HCT116 (cell line): ENCODE data around the gene RHNO1.

Source experiments
- CEBPB ChIP-seq: IDR thresholded peaks from 2 replicates; pipeline ENCODE4 v1.6.1; 2012; ENCODE audit warnings: low read depth
- ELF1 ChIP-seq: IDR thresholded peaks from 2 replicates; pipeline ENCODE4 v1.6.1; 2012; ENCODE audit warnings: low read depth, borderline replicate concordance
- EZH2 ChIP-seq: fragments of 200-600 bp; sonication (generic); IDR thresholded peaks from 2 replicates; pipeline ENCODE4 v1.6.1; 2017; ENCODE audit warnings: antibody characterized with exemption, mixed run types
- EZH2phosphoT487 ChIP-seq: fragments of 200-600 bp; IDR thresholded peaks from 2 replicates; pipeline ENCODE4 v1.6.1; 2018; ENCODE audit warnings: antibody characterized with exemption, borderline replicate concordance
- POLR2A ChIP-seq: IDR thresholded peaks from 2 replicates; pipeline ENCODE4 v1.7.0; 2011; ENCODE audit warnings: borderline replicate concordance; ENCODE audit not compliant: insufficient read depth, insufficient read length; ENCODE audit errors: extremely low read depth
- POLR2AphosphoS5 ChIP-seq: IDR thresholded peaks from 2 replicates; pipeline ENCODE4 v1.6.1; 2011; ENCODE audit warnings: mild to moderate bottlenecking, low read depth, low read length, moderate library complexity
- RAD21 ChIP-seq: IDR thresholded peaks from 2 replicates; pipeline ENCODE4 v1.6.1; 2012; ENCODE audit warnings: low read depth, mild to moderate bottlenecking
- SP1 ChIP-seq: IDR thresholded peaks from 2 replicates; pipeline ENCODE4 v1.6.1; 2012; ENCODE audit warnings: low read depth
- YY1 ChIP-seq: IDR thresholded peaks from 2 replicates; pipeline ENCODE4 v1.6.1; 2011; ENCODE audit warnings: low read length, low read depth, moderate library complexity, mild to moderate bottlenecking; ENCODE audit not compliant: insufficient replicate concordance; ENCODE audit errors: extremely low read depth
- ZNF274 ChIP-seq: fragments of 200-500 bp; sonication (Bioruptor generic); IDR thresholded peaks from 2 replicates; pipeline ENCODE4 v1.6.1; 2014; ENCODE audit warnings: mild to moderate bottlenecking, low read depth, low read length, inconsistent platforms
- TF ChIP-seq, protein P1 (sequence below), 3 experiments: fragments of 200-600 bp in 1 of 3; sonication (generic) in 1 of 3; IDR thresholded peaks in 2 of 3; conservative IDR thresholded peaks in 1 of 3; 2 replicates each; pipeline ENCODE4 v1.5.1; 2012 to 2017; ENCODE audit warnings: low read depth in 2 of 3, low read length in 2 of 3, antibody characterized with exemption in 1 of 3, borderline replicate concordance in 1 of 3, control low read depth in 1 of 3, mild to moderate bottlenecking in 1 of 3, mixed read lengths in 1 of 3, mixed run types in 1 of 3, moderate library complexity in 1 of 3; ENCODE audit not compliant: insufficient read depth in 1 of 3
- TF ChIP-seq, protein P2 (sequence below): IDR thresholded peaks from 2 replicates; pipeline ENCODE4 v1.6.1; 2012
- TF ChIP-seq, protein P3 (sequence below): IDR thresholded peaks from 2 replicates; pipeline ENCODE4 v1.6.1; 2012; ENCODE audit warnings: low read depth
- TF ChIP-seq, protein P4 (sequence below): IDR thresholded peaks from 2 replicates; pipeline ENCODE4 v1.6.1; 2012

DNA sequence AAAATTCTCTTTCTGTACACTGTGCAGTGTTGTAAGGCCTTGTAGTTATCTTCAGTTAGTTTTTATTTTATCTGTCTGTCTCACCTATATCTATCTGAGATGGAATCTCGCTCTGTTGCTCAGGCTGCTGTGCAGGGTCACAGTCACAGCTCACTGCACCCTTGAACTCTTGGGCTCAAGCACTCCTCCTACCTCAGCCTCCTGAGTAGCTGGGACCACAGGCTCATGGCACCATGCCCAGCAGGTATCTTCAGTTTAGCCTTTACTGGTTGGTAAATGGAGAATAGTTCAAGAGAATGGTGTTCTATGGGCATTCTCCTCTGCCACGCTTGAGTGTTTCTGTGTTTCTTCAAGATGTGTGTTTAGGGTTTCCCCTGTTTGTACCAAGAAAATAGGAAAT is 27.2 kb downstream of the RHNO1 start:
- no peak for TF ChIP-seq RAD21
- no peak for TF ChIP-seq SP1
- TF ChIP-seq, protein P1, sequence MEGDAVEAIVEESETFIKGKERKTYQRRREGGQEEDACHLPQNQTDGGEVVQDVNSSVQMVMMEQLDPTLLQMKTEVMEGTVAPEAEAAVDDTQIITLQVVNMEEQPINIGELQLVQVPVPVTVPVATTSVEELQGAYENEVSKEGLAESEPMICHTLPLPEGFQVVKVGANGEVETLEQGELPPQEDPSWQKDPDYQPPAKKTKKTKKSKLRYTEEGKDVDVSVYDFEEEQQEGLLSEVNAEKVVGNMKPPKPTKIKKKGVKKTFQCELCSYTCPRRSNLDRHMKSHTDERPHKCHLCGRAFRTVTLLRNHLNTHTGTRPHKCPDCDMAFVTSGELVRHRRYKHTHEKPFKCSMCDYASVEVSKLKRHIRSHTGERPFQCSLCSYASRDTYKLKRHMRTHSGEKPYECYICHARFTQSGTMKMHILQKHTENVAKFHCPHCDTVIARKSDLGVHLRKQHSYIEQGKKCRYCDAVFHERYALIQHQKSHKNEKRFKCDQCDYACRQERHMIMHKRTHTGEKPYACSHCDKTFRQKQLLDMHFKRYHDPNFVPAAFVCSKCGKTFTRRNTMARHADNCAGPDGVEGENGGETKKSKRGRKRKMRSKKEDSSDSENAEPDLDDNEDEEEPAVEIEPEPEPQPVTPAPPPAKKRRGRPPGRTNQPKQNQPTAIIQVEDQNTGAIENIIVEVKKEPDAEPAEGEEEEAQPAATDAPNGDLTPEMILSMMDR (IDR thresholded peaks at IDR 0.05 in 2 of 3, conservative IDR thresholded peaks at IDR 0.05 in 1 of 3; ENCODE audit: borderline replicate concordance in 1 of 3, insufficient read depth in 1 of 3, low read depth in 2 of 3, low read length in 2 of 3): no peak
- TF ChIP-seq, protein P2, sequence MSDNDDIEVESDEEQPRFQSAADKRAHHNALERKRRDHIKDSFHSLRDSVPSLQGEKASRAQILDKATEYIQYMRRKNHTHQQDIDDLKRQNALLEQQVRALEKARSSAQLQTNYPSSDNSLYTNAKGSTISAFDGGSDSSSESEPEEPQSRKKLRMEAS: no peak
- no peak for TF ChIP-seq ELF1
- no peak for TF ChIP-seq POLR2A
- TF ChIP-seq ZNF274: no peak
- TF ChIP-seq, protein P3, sequence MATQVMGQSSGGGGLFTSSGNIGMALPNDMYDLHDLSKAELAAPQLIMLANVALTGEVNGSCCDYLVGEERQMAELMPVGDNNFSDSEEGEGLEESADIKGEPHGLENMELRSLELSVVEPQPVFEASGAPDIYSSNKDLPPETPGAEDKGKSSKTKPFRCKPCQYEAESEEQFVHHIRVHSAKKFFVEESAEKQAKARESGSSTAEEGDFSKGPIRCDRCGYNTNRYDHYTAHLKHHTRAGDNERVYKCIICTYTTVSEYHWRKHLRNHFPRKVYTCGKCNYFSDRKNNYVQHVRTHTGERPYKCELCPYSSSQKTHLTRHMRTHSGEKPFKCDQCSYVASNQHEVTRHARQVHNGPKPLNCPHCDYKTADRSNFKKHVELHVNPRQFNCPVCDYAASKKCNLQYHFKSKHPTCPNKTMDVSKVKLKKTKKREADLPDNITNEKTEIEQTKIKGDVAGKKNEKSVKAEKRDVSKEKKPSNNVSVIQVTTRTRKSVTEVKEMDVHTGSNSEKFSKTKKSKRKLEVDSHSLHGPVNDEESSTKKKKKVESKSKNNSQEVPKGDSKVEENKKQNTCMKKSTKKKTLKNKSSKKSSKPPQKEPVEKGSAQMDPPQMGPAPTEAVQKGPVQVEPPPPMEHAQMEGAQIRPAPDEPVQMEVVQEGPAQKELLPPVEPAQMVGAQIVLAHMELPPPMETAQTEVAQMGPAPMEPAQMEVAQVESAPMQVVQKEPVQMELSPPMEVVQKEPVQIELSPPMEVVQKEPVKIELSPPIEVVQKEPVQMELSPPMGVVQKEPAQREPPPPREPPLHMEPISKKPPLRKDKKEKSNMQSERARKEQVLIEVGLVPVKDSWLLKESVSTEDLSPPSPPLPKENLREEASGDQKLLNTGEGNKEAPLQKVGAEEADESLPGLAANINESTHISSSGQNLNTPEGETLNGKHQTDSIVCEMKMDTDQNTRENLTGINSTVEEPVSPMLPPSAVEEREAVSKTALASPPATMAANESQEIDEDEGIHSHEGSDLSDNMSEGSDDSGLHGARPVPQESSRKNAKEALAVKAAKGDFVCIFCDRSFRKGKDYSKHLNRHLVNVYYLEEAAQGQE: no peak
- no peak for TF ChIP-seq YY1
- TF ChIP-seq EZH2phosphoT487: no peak
- TF ChIP-seq EZH2: no peak
- no peak for TF ChIP-seq POLR2AphosphoS5
- no peak for TF ChIP-seq CEBPB
- TF ChIP-seq, protein P4, sequence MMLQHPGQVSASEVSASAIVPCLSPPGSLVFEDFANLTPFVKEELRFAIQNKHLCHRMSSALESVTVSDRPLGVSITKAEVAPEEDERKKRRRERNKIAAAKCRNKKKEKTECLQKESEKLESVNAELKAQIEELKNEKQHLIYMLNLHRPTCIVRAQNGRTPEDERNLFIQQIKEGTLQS: no peak
